Keratinocyte (primary cell): ENCODE measurements around the gene PLXDC2. TPM values are rescaled to one million over a fixed set of nuclear protein-coding genes. Genes with fewer than 3 reads are reported as not detected.
A peak's percentile ranks its signal among the peaks of the same experiment; 100 is the strongest.

ENCODE experiments used
- DNase-seq: peaks from one replicate; pipeline ENCODE4 v3.0.0-alpha.2; 2011; ENCODE audit warnings: low read depth, missing footprints, low spot score
- FAIRE-seq: peaks from 2 replicates; lab custom pipeline; 2011; peaks lifted over from hg19 to GRCh38; lab: Jason Lieb, UNC
- H2AFZ ChIP-seq: 2 replicates; pipeline ENCODE4 v1.6.0; 2012; ENCODE audit warnings: low read length, control low read depth, inconsistent platforms; ENCODE audit not compliant: control insufficient read depth
- H3K27ac ChIP-seq: 2 replicates; pipeline ENCODE4 v1.5.1; 2011; ENCODE audit warnings: low read length; ENCODE audit not compliant: control insufficient read depth, insufficient read depth
- H3K27me3 ChIP-seq: 3 replicates; pipeline ENCODE4 v1.6.0; 2011; ENCODE audit warnings: low read length; ENCODE audit not compliant: control insufficient read depth, insufficient read depth; ENCODE audit errors: extremely low read depth
- H3K36me3 ChIP-seq, 2 experiments: 2 replicates in 1 of 2; 3 replicates in 1 of 2; pipeline ENCODE4 v1.5.1; 2011; ENCODE audit warnings: low read length in 2 of 2, mild to moderate bottlenecking in 1 of 2; ENCODE audit not compliant: control insufficient read depth in 2 of 2, insufficient read depth in 2 of 2; ENCODE audit errors: extremely low read depth in 1 of 2
- H3K4me1 ChIP-seq: 3 replicates; pipeline ENCODE4 v1.5.1; 2011; ENCODE audit warnings: low read length; ENCODE audit not compliant: control insufficient read depth, insufficient read depth; ENCODE audit errors: extremely low read depth
- H3K4me2 ChIP-seq: 3 replicates; pipeline ENCODE4 v1.6.0; 2011; ENCODE audit warnings: low read depth, low read length; ENCODE audit not compliant: control insufficient read depth, insufficient read depth; ENCODE audit errors: extremely low read depth
- H3K4me3 ChIP-seq, 3 experiments: fragments of 200-600 bp in 1 of 3; sonication (generic) in 1 of 3; 2 replicates in 2 of 3; 3 replicates in 1 of 3; pipeline ENCODE4 v1.5.1; 2011 to 2016; ENCODE audit warnings: low read length in 3 of 3, mild to moderate bottlenecking in 3 of 3, control low read depth in 2 of 3, inconsistent platforms in 1 of 3, low read depth in 1 of 3, mixed read lengths in 1 of 3, mixed run types in 1 of 3, moderate library complexity in 1 of 3; ENCODE audit not compliant: control insufficient read depth in 2 of 3, insufficient read depth in 2 of 3; ENCODE audit errors: extremely low read depth in 1 of 3
- H3K79me2 ChIP-seq: 2 replicates; pipeline ENCODE4 v1.6.0; 2012; ENCODE audit warnings: low read length; ENCODE audit not compliant: control insufficient read depth, insufficient read depth
- H3K9ac ChIP-seq: 3 replicates; pipeline ENCODE4 v1.6.0; 2011; ENCODE audit warnings: low read length; ENCODE audit not compliant: control insufficient read depth, insufficient read depth; ENCODE audit errors: extremely low read depth
- H3K9me1 ChIP-seq: 3 replicates; pipeline ENCODE4 v1.6.0; 2011; ENCODE audit warnings: low read length; ENCODE audit not compliant: control insufficient read depth, insufficient read depth; ENCODE audit errors: extremely low read depth
- H3K9me3 ChIP-seq: 2 replicates; pipeline ENCODE4 v1.5.1; 2012; ENCODE audit warnings: low read depth, low read length; ENCODE audit not compliant: control insufficient read depth
- H4K20me1 ChIP-seq: 3 replicates; pipeline ENCODE4 v1.6.0; 2011; ENCODE audit warnings: low read length; ENCODE audit not compliant: control insufficient read depth, insufficient read depth; ENCODE audit errors: extremely low read depth
- EZH2 ChIP-seq: IDR thresholded peaks from one replicate; pipeline ENCODE4 v1.6.1; 2012; ENCODE audit warnings: inconsistent platforms, mild to moderate bottlenecking, low read length, moderate library complexity
- dilution Hi-C: fragments of 300-500 bp; cut with MboI; formaldehyde crosslinking; loops from one replicate; pipeline ENCODE4 v1.7.0; 2020; ENCODE audit warnings: low sequenced_read_pairs; ENCODE audit not compliant: extremely low pct_ligation_motif_present
- polyA plus RNA-seq, 5 experiments: library from polyadenylated mRNA; depleted of rRNA in 3 of 5; stranded (reverse) in 3 of 5; stranded (forward) in 1 of 5; unstranded in 1 of 5; fragments of >200 nt; gene quantifications; 1 replicate in 1 of 5; 2 replicates in 3 of 5; 3 replicates in 1 of 5; pipeline versions ENCODE4 v1.2.1 to v1.2.3, GENCODE V29; 2011 to 2012; ENCODE audit warnings: missing spikeins in 2 of 5, low read depth in 1 of 5, low replicate concordance in 1 of 5
- TF ChIP-seq, protein P1 (sequence below), 3 experiments: IDR thresholded peaks in 1 of 3; conservative IDR thresholded peaks in 1 of 3; optimal IDR thresholded peaks in 1 of 3; 2 replicates in 2 of 3; 3 replicates in 1 of 3; pipeline versions ENCODE3 to v1.5.1; 2011; ENCODE audit warnings: low read length in 3 of 3, mild to moderate bottlenecking in 3 of 3, moderate library complexity in 2 of 3, control low read depth in 1 of 3, inconsistent platforms in 1 of 3; ENCODE audit not compliant: insufficient read depth in 2 of 3; ENCODE audit errors: extremely low read depth in 1 of 3

The PLXDC2 gene
- polyA plus RNA-seq, 1 donor (not counting 4 experiments of a cell fraction or from before 2014, with no cell fraction given) = 12.9 TPM

DNA sequence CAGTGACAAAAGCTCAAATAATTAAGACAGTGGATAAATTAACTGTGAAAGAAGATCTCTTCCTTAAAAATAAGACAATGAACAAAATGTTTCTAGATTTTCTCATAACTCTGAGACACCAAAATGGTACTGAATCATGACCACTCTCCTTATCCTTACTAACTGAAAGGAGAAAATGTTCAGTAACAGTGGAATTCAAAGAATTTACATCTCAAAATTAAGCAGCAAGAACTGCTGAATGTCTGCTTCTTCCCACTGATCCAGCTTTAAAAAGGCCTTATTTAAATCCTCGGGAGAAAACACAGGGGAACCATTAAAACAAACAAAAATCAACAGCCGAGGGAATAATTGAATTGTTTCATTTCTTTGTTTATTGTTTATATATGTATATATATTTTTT is 27.3 kb upstream of the PLXDC2 start:
- TF ChIP-seq EZH2 = no peak
- TF ChIP-seq, protein P1, sequence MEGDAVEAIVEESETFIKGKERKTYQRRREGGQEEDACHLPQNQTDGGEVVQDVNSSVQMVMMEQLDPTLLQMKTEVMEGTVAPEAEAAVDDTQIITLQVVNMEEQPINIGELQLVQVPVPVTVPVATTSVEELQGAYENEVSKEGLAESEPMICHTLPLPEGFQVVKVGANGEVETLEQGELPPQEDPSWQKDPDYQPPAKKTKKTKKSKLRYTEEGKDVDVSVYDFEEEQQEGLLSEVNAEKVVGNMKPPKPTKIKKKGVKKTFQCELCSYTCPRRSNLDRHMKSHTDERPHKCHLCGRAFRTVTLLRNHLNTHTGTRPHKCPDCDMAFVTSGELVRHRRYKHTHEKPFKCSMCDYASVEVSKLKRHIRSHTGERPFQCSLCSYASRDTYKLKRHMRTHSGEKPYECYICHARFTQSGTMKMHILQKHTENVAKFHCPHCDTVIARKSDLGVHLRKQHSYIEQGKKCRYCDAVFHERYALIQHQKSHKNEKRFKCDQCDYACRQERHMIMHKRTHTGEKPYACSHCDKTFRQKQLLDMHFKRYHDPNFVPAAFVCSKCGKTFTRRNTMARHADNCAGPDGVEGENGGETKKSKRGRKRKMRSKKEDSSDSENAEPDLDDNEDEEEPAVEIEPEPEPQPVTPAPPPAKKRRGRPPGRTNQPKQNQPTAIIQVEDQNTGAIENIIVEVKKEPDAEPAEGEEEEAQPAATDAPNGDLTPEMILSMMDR (optimal IDR thresholded peaks at IDR 0.05 in 1 of 3, IDR thresholded peaks at IDR 0.05 in 1 of 3, conservative IDR thresholded peaks at IDR 0.05 in 1 of 3; ENCODE audit: extremely low read depth in 1 of 3, insufficient read depth in 2 of 3, low read length in 3 of 3) = no peak
- peaks cover 13% of the 10 kb centered on the region for H3K4me1 ChIP-seq
- no peaks in the 10 kb centered on the region for H3K79me2 ChIP-seq
- no peak for FAIRE-seq
- no peaks in the 10 kb centered on the region for H3K27me3 ChIP-seq
- no peak overlapping the region for H3K4me2 ChIP-seq
- H3K27ac ChIP-seq = no peak overlapping the region
- no peak overlapping the region for H3K4me3 ChIP-seq
- no peak for DNase-seq
- no peak overlapping the region for H3K9ac ChIP-seq
- dilution Hi-C loops = no loop called here
- H4K20me1 ChIP-seq = no peaks in the 10 kb centered on the region
- no peaks in the 10 kb centered on the region for H3K9me3 ChIP-seq
- no peak overlapping the region for H2AFZ ChIP-seq
- no peaks in the 10 kb centered on the region for H3K36me3 ChIP-seq
- no peaks in the 10 kb centered on the region for H3K9me1 ChIP-seq

GRCh38 chr10:19789607-19790006 is 26.6 kb upstream of the PLXDC2 start:
- no peak for FAIRE-seq

More at GRCh38 chr10:19789607-19790006, 26.6 kb upstream of the PLXDC2 start:
- Histone ChIP-seq H3K27ac (no peak overlapping the region), H3K9me1 (no peaks in the 10 kb centered on the region), H4K20me1 (no peaks in the 10 kb centered on the region), H3K4me1 (peaks cover 13% of the 10 kb centered on the region), H3K9ac (no peak overlapping the region), H3K79me2 (no peaks in the 10 kb centered on the region), H3K4me3 (peak overlapping the region in 1 of 3 experiments; percentile 2), H3K27me3 (no peaks in the 10 kb centered on the region), H3K9me3 (no peaks in the 10 kb centered on the region), H3K4me2 (peak overlapping the region; percentile 41), H3K36me3 (no peaks in the 10 kb centered on the region), H2AFZ (peak overlapping the region; percentile 78)
- TF ChIP-seq EZH2 = no peak
- TF ChIP-seq, protein P1 (optimal IDR thresholded peaks at IDR 0.05 in 1 of 3, IDR thresholded peaks at IDR 0.05 in 1 of 3, conservative IDR thresholded peaks at IDR 0.05 in 1 of 3; ENCODE audit: extremely low read depth in 1 of 3, insufficient read depth in 2 of 3, low read length in 3 of 3) = no peak
- dilution Hi-C loops = no loop called here
- DNase-seq = no peak
